Colonic mucosa (tissue), 4 donors: ENCODE data around the gene DSCAML1. TPM values are rescaled to one million over a fixed set of nuclear protein-coding genes. Genes with fewer than 3 reads are reported as not detected.

Source experiments
- DNase-seq: peaks from one replicate; pipeline ENCODE4 v3.0.0-alpha.2; 2020
- H3K27ac ChIP-seq: fragments of 200-600 bp; one replicate; pipeline ENCODE4 v1.8.0; 2021
- H3K27me3 ChIP-seq: fragments of 200-600 bp; one replicate; pipeline ENCODE4 v1.8.0; 2021
- H3K36me3 ChIP-seq: fragments of 200-600 bp; one replicate; pipeline ENCODE4 v1.8.0; 2021
- H3K4me1 ChIP-seq: fragments of 200-600 bp; one replicate; pipeline ENCODE4 v1.8.0; 2021; ENCODE audit warnings: mild to moderate bottlenecking
- H3K4me3 ChIP-seq: fragments of 200-600 bp; one replicate; pipeline ENCODE4 v1.8.0; 2021
- H3K9ac ChIP-seq, 2 donors: one replicate each; pipeline ENCODE4 v1.7.0; 2013; ENCODE audit warnings: control low read depth in 2 of 2, low read depth in 2 of 2, low read length in 2 of 2
- H3K9me3 ChIP-seq: fragments of 200-600 bp; one replicate; pipeline ENCODE4 v1.8.0; 2021
- intact Hi-C: fragments of 100-400 bp; cut with DNase I; formaldehyde crosslinking; loops from one replicate; pipeline ENCODE4 v1.14.1; 2022
- total RNA-seq, 2 donors: library from RNA; stranded (reverse); fragmentation: NEBNext Ultra II Directional in 1 of 2; extraction: Animal tissue kit (Norgen Biotek cat#: 25700) in 1 of 2; gene quantifications; one replicate each; pipeline ENCODE4 v1.2.1, GENCODE V29; 2021
- TF ChIP-seq, protein P1 (sequence below): fragments of 200-600 bp; IDR thresholded peaks from one replicate; pipeline ENCODE4 v1.8.0; 2022; ENCODE audit warnings: antibody characterized with exemption, mild to moderate bottlenecking
- donor health status: healthy.
- donor health status: DM: no; HTN: no; CAD: no.
- donor health status: DM: no; HTN: no; CAD: no.

The DSCAML1 gene
- total RNA-seq, 2 donors from 2014 or later: 1.2 to 4.3 TPM

DNA sequence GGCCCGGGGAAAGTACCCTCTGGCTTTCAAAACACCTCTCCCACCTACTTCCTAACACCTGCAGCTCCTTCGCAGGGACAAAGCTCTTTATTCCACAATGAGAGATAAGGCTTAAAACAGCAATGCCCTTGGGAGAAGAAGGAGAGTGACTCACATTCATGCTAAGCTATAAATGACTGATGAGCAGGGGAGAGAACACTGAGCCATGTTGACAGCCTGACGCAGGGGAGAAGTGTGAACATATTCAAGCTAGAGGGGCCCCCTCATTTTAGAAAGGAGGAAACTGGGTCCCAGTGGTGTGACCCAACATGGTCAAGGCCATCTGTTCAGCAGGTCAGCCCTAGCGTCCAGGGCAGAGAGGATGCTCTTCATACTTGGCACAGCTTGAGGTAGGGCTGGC is 171.8 kb downstream of the DSCAML1 start:
- TF ChIP-seq, protein P1, sequence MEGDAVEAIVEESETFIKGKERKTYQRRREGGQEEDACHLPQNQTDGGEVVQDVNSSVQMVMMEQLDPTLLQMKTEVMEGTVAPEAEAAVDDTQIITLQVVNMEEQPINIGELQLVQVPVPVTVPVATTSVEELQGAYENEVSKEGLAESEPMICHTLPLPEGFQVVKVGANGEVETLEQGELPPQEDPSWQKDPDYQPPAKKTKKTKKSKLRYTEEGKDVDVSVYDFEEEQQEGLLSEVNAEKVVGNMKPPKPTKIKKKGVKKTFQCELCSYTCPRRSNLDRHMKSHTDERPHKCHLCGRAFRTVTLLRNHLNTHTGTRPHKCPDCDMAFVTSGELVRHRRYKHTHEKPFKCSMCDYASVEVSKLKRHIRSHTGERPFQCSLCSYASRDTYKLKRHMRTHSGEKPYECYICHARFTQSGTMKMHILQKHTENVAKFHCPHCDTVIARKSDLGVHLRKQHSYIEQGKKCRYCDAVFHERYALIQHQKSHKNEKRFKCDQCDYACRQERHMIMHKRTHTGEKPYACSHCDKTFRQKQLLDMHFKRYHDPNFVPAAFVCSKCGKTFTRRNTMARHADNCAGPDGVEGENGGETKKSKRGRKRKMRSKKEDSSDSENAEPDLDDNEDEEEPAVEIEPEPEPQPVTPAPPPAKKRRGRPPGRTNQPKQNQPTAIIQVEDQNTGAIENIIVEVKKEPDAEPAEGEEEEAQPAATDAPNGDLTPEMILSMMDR: no peak
- no peaks in the 10 kb centered on the region for H3K9me3 ChIP-seq
- no peak for DNase-seq
- H3K4me1 ChIP-seq: no peaks in the 10 kb centered on the region
- H3K4me3 ChIP-seq: no peak overlapping the region
- intact Hi-C loops: no loop called here
- H3K27me3 ChIP-seq: no peaks in the 10 kb centered on the region
- H3K36me3 ChIP-seq: no peaks in the 10 kb centered on the region
- H3K27ac ChIP-seq: no peak overlapping the region
- no peak overlapping the region for H3K9ac ChIP-seq

DNA sequence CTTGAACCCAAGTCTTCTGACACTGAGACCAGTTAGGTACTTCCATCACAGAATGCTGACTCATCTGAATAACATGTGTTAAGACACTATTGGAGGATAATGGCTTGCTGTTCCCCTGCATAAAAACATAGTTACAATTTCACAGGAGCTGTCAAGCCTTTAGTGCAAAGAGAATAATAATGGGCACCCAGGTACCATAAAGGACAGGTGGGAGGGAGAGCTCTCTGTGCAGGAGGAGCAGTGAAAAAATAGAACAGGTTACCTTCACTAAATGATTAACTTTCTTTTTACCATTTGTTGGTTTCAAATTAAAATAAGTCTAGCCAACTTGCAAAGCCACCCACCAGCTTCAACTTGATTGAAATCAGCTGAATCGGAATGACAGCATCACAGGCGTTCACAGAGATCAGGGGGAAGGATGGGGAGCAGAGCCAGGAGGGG is 173.2 kb downstream of the DSCAML1 start:
- no peaks in the 10 kb centered on the region for H3K27me3 ChIP-seq
- H3K27ac ChIP-seq: no peak overlapping the region
- TF ChIP-seq, protein P1: no peak
- no peak for DNase-seq
- no peaks in the 10 kb centered on the region for H3K9me3 ChIP-seq
- H3K4me3 ChIP-seq: no peak overlapping the region
- no peaks in the 10 kb centered on the region for H3K4me1 ChIP-seq
- no peaks in the 10 kb centered on the region for H3K36me3 ChIP-seq
- intact Hi-C loops: no loop called here
- no peak overlapping the region for H3K9ac ChIP-seq

DNA sequence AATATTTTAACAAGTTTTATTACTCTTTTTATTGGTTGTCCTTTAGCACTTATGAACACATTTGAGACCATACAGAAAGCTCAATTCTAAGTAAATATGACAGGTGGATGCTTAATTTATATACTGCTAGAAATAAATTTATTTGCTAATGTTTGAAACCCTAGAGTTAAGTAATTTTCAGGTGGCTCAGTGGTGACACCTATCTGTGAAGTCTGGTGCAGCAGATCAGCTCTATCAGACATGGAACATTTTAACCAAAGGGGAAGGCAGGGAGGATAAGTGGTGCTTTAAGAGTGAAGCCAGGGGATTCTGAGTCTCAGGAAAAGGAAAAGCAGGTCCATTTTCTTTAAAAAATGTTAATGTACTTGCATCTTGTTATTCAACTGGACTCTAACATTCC is 175.8 kb downstream of the DSCAML1 start:
- intact Hi-C loops: no loop called here
- DNase-seq: peak; percentile 28
- H3K36me3 ChIP-seq: no peaks in the 10 kb centered on the region
- TF ChIP-seq, protein P1: peak; percentile 28
- no peak overlapping the region for H3K27ac ChIP-seq
- H3K9me3 ChIP-seq: no peaks in the 10 kb centered on the region
- H3K4me3 ChIP-seq: no peak overlapping the region
- H3K9ac ChIP-seq: no peak overlapping the region
- no peaks in the 10 kb centered on the region for H3K4me1 ChIP-seq
- H3K27me3 ChIP-seq: no peaks in the 10 kb centered on the region

DNA sequence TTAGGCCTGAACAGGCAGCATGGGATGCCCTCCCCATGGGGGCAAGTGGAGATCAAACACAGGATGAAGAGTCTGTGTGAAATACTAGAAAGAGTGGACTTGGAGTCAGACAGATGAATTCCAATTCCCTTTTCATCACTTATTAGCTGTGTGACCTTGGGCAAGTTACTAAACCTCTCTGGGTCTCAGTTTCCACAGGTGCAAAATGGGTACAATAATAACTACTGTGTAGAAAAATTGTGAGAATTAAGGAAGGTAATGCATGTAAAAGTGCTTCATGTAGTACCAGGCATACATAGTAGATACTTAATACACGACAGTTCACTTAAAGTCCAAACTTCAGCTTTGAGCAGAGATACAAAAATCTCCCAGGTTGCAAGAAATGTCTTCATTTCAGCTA is 176.4 kb downstream of the DSCAML1 start:
- H3K27ac ChIP-seq: no peak overlapping the region
- no peaks in the 10 kb centered on the region for H3K4me1 ChIP-seq
- no peak for DNase-seq
- H3K9me3 ChIP-seq: no peaks in the 10 kb centered on the region
- no peak overlapping the region for H3K4me3 ChIP-seq
- H3K27me3 ChIP-seq: no peaks in the 10 kb centered on the region
- no peaks in the 10 kb centered on the region for H3K36me3 ChIP-seq
- no peak overlapping the region for H3K9ac ChIP-seq
- intact Hi-C loops: no loop called here
- TF ChIP-seq, protein P1: no peak

DNA sequence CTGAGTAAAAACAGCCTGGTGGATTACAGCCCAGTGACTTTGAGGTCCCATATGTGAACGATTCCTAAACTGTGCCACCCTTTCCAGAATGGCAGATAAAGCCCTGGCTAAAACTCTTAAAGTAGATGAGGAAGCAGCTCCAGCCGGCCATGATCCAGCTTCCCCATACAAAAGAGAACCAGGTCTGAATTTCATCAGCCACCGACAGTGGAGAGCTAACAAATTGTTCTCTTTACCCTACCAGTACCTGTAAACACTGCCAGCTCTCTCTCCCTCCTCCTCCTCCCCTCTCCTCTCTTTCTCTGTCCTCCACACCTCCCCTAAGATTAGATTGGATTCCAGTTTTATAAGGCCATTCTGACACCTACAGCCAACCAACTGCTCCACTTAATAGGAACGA is 176.9 kb downstream of the DSCAML1 start:
- Histone ChIP-seq H3K9me3 (no peaks in the 10 kb centered on the region), H3K9ac (no peak overlapping the region), H3K36me3 (no peaks in the 10 kb centered on the region), H3K4me3 (no peak overlapping the region), H3K4me1 (no peaks in the 10 kb centered on the region), H3K27me3 (no peaks in the 10 kb centered on the region), H3K27ac (no peak overlapping the region)
- intact Hi-C loops: no loop called here
- DNase-seq: no peak
- TF ChIP-seq, protein P1: no peak

DNA sequence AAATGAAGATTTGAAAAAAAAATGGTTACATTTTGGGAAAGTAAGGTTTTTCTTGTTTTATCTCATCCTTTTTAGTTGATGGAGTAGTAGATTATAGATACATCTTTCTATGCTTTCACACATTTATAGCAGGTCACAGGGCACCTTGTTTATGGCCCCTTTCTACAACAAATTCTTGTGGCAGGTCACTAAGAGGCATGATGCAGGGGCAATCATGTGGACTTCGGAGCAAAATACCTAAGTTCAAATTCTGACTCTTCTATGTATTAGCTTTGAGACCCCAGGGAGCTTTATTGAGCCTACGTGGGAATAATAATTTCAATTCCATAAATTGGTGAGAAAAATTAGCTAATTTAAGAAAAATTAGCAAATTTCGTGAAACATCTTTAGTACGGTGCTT is 177.4 kb downstream of the DSCAML1 start:
- Histone ChIP-seq H3K9me3 (no peaks in the 10 kb centered on the region), H3K4me1 (no peaks in the 10 kb centered on the region), H3K4me3 (no peak overlapping the region), H3K36me3 (no peaks in the 10 kb centered on the region), H3K9ac (no peak overlapping the region), H3K27ac (no peak overlapping the region), H3K27me3 (no peaks in the 10 kb centered on the region)
- no peak for DNase-seq
- TF ChIP-seq, protein P1: no peak
- intact Hi-C loops: no loop called here
